Endothelial cell (in vitro differentiated cells): ENCODE data around the gene ORM2. TPM values are rescaled to one million over a fixed set of nuclear protein-coding genes. Genes with fewer than 3 reads are reported as not detected.
"Not testable (repeated sequence)": the region's sequence is repeated elsewhere in the genome, so short reads cannot be mapped to it uniquely, and the experiment has no call there.

Experiments used
- DNase-seq: peaks from one replicate; pipeline ENCODE4 v3.0.0; 2021; ENCODE audit warnings: low spot score
- H3K27ac Mint-ChIP-seq: one replicate; pipeline ENCODE4 v1.8.0; 2021; ENCODE audit warnings: mixed read lengths, inconsistent platforms; ENCODE audit not compliant: unreplicated experiment
- H3K27me3 Mint-ChIP-seq: one replicate; pipeline ENCODE4 v1.8.0; 2021; ENCODE audit warnings: mild to moderate bottlenecking, moderate library complexity, mixed read lengths, inconsistent platforms; ENCODE audit not compliant: unreplicated experiment
- H3K36me3 Mint-ChIP-seq: one replicate; pipeline ENCODE4 v1.8.0; 2021; ENCODE audit warnings: mild to moderate bottlenecking, low read depth, mixed read lengths, inconsistent platforms; ENCODE audit not compliant: unreplicated experiment
- H3K4me1 Mint-ChIP-seq: one replicate; pipeline ENCODE4 v1.8.0; 2021; ENCODE audit warnings: mild to moderate bottlenecking, mixed read lengths, inconsistent platforms; ENCODE audit not compliant: unreplicated experiment
- H3K4me3 Mint-ChIP-seq: one replicate; pipeline ENCODE4 v1.8.0; 2021; ENCODE audit warnings: mild to moderate bottlenecking, mixed read lengths, inconsistent platforms; ENCODE audit not compliant: unreplicated experiment
- H3K9me3 Mint-ChIP-seq: one replicate; pipeline ENCODE4 v1.8.0; 2021; ENCODE audit warnings: mixed read lengths, inconsistent platforms; ENCODE audit not compliant: unreplicated experiment
- total RNA-seq: library from RNA; stranded (reverse); fragmentation: NEBNext Ultra II Directional; extraction: Animal tissue kit (Norgen Biotek cat#: 25700); gene quantifications from one replicate; pipeline ENCODE4 v1.2.1, GENCODE V29; 2021; ENCODE audit not compliant: unreplicated experiment
- TF ChIP-seq, protein P1 (sequence below): fragments of 200-600 bp; sonication (generic); IDR thresholded peaks from one replicate; pipeline ENCODE4 v1.5.0; 2021; ENCODE audit warnings: antibody characterized with exemption; ENCODE audit not compliant: unreplicated experiment

ORM2 gene
- total RNA-seq, 1 donor from 2014 or later, result not detected

GRCh38 chr9:114317665-114318357 is 11.9 kb upstream of the ORM2 start:
- H3K9me3 Mint-ChIP-seq, result no peaks in the 10 kb centered on the region
- no peaks in the 10 kb centered on the region for H3K36me3 Mint-ChIP-seq
- no peak for DNase-seq
- H3K4me1 Mint-ChIP-seq, result no peaks in the 10 kb centered on the region
- H3K4me3 Mint-ChIP-seq, result no peak overlapping the region
- H3K27me3 Mint-ChIP-seq, result peaks cover 2% of the 10 kb centered on the region
- TF ChIP-seq, protein P1, sequence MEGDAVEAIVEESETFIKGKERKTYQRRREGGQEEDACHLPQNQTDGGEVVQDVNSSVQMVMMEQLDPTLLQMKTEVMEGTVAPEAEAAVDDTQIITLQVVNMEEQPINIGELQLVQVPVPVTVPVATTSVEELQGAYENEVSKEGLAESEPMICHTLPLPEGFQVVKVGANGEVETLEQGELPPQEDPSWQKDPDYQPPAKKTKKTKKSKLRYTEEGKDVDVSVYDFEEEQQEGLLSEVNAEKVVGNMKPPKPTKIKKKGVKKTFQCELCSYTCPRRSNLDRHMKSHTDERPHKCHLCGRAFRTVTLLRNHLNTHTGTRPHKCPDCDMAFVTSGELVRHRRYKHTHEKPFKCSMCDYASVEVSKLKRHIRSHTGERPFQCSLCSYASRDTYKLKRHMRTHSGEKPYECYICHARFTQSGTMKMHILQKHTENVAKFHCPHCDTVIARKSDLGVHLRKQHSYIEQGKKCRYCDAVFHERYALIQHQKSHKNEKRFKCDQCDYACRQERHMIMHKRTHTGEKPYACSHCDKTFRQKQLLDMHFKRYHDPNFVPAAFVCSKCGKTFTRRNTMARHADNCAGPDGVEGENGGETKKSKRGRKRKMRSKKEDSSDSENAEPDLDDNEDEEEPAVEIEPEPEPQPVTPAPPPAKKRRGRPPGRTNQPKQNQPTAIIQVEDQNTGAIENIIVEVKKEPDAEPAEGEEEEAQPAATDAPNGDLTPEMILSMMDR, result no peak
- no peak overlapping the region for H3K27ac Mint-ChIP-seq

DNA sequence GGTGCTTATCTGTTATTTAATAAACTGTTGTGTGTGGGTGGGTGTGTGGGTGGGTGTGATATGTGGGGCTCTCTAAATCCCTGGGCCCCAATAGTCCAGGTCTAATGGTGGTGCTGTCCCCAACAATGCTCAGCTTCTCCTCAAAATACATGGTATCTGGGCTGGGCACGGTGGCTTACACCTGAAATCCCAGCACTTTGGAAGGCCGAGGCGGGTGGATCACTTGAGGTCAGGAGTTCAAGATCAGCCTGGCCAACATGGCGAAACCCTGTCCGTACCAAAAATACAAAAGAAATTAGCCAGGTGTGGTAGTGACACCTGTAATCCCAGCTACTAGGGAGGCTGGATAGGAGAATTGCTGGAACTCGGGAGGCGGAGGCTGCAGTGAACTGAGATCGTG is 11.3 kb upstream of the ORM2 start:
- Mint-ChIP-seq H3K27ac (no peak overlapping the region), H3K27me3 (peaks cover 2% of the 10 kb centered on the region), H3K9me3 (no peaks in the 10 kb centered on the region), H3K36me3 (no peaks in the 10 kb centered on the region), H3K4me1 (no peaks in the 10 kb centered on the region), H3K4me3 (no peak overlapping the region)
- no peak for DNase-seq
- TF ChIP-seq, protein P1, result no peak

DNA sequence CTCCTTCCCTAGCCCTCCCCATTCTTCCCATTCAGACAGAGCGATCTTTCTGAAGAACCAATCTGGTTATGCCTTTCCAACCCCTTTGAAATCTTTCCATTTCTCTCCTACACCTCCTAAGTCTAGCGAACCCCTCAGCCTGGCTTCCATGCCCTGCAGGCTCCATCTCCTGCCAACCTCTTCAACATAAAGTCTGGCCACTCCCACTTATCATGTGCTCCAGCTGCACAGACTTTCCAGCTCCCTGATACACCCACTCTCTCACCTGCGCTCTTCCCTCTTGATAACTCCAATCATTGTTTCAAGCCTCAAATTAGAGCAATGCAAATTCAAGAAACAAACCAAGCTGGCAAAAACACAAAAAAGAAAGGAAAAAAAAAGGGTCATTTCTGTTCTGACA is 10.5 kb upstream of the ORM2 start:
- DNase-seq, result no peak
- no peak overlapping the region for H3K4me3 Mint-ChIP-seq
- H3K36me3 Mint-ChIP-seq, result no peaks in the 10 kb centered on the region
- H3K27me3 Mint-ChIP-seq, result peaks cover 2% of the 10 kb centered on the region
- no peaks in the 10 kb centered on the region for H3K4me1 Mint-ChIP-seq
- no peaks in the 10 kb centered on the region for H3K9me3 Mint-ChIP-seq
- H3K27ac Mint-ChIP-seq, result no peak overlapping the region
- TF ChIP-seq, protein P1, result no peak

- H3K4me1 Mint-ChIP-seq, H3K27ac Mint-ChIP-seq, H3K9me3 Mint-ChIP-seq, DNase-seq, H3K4me3 Mint-ChIP-seq, H3K36me3 Mint-ChIP-seq, H3K27me3 Mint-ChIP-seq: not testable (repeated sequence)
Observed at GRCh38 chr9:114320710-114321109, 9.0 kb upstream of the ORM2 start.

DNA sequence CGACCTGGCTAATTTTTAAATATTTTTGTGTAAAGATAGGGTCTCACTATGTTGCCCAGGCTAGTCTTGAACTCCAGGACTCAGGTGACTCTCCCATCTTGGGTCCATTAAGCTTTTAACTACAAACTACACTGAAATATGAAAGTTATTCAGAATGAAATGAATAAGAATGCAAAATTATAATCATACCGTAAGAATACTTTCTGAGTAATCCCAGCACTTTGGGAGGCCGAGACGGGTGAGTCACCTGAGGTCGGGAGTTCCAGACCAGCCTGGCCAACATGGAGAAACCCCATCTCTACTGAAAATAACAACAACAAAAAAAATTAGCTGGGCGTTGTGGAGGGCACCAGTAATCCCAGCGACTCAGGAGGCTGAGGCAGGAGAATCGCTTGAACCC is 7.9 kb upstream of the ORM2 start:
- TF ChIP-seq, protein P1, result no peak
- DNase-seq, result no peak
- no peaks in the 10 kb centered on the region for H3K27me3 Mint-ChIP-seq

DNA sequence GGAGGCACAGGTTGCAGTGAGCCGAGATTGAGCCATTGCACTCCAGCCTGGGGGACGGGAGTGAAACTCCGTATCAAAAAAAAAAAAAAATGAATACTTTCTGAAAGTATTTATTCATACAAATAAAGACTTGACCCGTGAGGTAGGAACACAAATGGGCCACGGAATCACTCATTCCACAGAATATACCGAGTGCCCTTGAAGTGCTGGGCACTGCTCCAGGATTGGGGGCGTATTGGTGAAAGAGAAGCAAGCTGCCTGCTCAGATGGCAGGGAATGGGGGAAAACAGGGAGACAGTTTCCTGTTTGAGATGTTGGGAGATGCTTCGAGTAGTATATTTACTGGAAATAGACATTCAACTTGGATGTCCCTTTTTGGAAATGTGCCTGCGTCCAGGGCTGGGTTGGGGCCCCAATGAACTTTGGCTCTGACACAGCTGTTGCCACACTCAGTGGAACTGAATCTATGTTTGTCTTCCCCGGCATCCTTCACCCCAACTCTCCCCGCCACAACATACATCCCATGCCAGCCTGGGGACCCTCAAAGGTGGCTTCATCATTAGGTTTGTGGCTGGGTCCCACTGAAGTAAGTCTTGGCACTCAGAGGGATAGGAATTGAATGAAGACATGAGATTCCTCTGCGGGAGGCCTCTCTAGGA is 7.4 kb upstream of the ORM2 start:
- H3K4me3 Mint-ChIP-seq, H3K4me1 Mint-ChIP-seq, H3K27me3 Mint-ChIP-seq, H3K27ac Mint-ChIP-seq, DNase-seq, H3K9me3 Mint-ChIP-seq, H3K36me3 Mint-ChIP-seq: not testable (repeated sequence)

More for the DNA sequence above, 7.9 kb upstream of the ORM2 start:
- Mint-ChIP-seq H3K4me1 (no peaks in the 10 kb centered on the region), H3K36me3 (no peaks in the 10 kb centered on the region), H3K9me3 (no peaks in the 10 kb centered on the region), H3K4me3 (no peak overlapping the region), H3K27ac (no peak overlapping the region)

DNA sequence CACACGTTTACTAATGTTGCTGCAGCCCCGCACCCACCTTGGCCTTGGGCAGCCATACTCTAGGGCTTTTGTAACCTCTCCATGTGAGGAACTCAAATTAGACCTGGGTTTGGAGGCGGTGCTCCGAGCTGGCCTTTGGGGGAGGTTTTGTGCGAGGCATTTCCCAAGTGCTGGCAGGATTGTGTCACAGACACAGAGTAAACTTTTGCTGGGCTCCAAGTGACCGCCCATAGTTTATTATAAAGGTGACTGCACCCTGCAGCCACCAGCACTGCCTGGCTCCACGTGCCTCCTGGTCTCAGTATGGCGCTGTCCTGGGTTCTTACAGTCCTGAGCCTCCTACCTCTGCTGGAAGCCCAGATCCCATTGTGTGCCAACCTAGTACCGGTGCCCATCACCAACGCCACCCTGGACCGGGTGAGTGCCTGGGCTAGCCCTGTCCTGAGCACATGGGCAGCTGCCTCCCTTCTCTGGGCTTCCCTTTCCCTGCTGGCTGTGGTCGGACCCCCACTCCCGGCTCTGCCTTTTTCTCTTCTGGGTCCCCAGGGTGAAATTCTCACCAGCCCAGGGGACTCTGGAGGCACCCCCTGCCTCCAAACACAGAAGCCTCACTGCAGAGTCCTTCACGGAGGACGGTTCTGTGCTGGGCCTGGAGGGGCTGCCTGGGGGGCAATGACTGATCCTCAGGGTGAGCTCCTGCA is 6.7 kb upstream of the ORM2 start, which contains the start of gene ORM1:
Gene ORM1 (plus strand): TSS at position 268 of the 701 bp plus-strand sequence. CDS start 36 bp downstream, at position 304.
- DNase-seq, H3K4me1 Mint-ChIP-seq, H3K9me3 Mint-ChIP-seq, H3K27me3 Mint-ChIP-seq, H3K27ac Mint-ChIP-seq, H3K4me3 Mint-ChIP-seq, H3K36me3 Mint-ChIP-seq: not testable (repeated sequence)

GRCh38 chr9:114323849-114324248 is 5.8 kb upstream of the ORM2 start:
- H3K4me1 Mint-ChIP-seq, result not testable (repeated sequence)

More at GRCh38 chr9:114323849-114324248, 5.8 kb upstream of the ORM2 start:
- not testable (repeated sequence) for H3K36me3 Mint-ChIP-seq, DNase-seq, H3K27me3 Mint-ChIP-seq, H3K9me3 Mint-ChIP-seq, H3K27ac Mint-ChIP-seq, H3K4me3 Mint-ChIP-seq
